GM18867 (cell line): ENCODE results near the gene DNAJC5G.
"Not testable (repeated sequence)": the region's sequence is repeated elsewhere in the genome, so short reads cannot be mapped to it uniquely, and the experiment has no call there.

Experiments
- ATAC-seq: cut with Tn5 transposase; IDR thresholded peaks from one replicate; pipeline ENCODE4 v1.9.1; 2021; ENCODE audit warnings: mild to moderate bottlenecking, moderate library complexity; ENCODE audit not compliant: unreplicated experiment

Gene DNAJC5G

GRCh38 chr2:27272537-27273522 is 2.4 kb upstream of the DNAJC5G start:
- ATAC-seq = not testable (repeated sequence)

GRCh38 chr2:27278010-27278409 is 2.8 kb downstream of the DNAJC5G start:
- ATAC-seq = no peak

GRCh38 chr2:27280826-27281225 is 5.6 kb downstream of the DNAJC5G start:
- ATAC-seq = no peak

GRCh38 chr2:27281442-27281841 is 6.2 kb downstream of the DNAJC5G start:
- no peak for ATAC-seq

- no peak for ATAC-seq
Measured at GRCh38 chr2:27281855-27282559, 6.8 kb downstream of the DNAJC5G start, which contains the start of gene TRIM54. TRIM54 (plus strand) TSS chr2:27282429; CDS start chr2:27282732, 303 bp downstream.

- ATAC-seq = no peak
Measured at GRCh38 chr2:27282892-27283291, 7.7 kb downstream of the DNAJC5G start.

- ATAC-seq = no peak
Measured at GRCh38 chr2:27284996-27285395, 9.8 kb downstream of the DNAJC5G start.

GRCh38 chr2:27285481-27285880 is 10.2 kb downstream of the DNAJC5G start:
- ATAC-seq = no peak

- no peak for ATAC-seq
Measured at GRCh38 chr2:27288610-27289009, 13.4 kb downstream of the DNAJC5G start.

GRCh38 chr2:27290549-27290948 is 15.3 kb downstream of the DNAJC5G start:
- no peak for ATAC-seq

GRCh38 chr2:27291865-27292264 is 16.6 kb downstream of the DNAJC5G start:
- ATAC-seq = no peak

- ATAC-seq = no peak
Measured at GRCh38 chr2:27294928-27295327, 19.7 kb downstream of the DNAJC5G start.

GRCh38 chr2:27296481-27296880 is 21.2 kb downstream of the DNAJC5G start:
- ATAC-seq = no peak

GRCh38 chr2:27297195-27297594 is 22.0 kb downstream of the DNAJC5G start:
- ATAC-seq = no peak

GRCh38 chr2:27298391-27299080 is 23.3 kb downstream of the DNAJC5G start:
- no peak for ATAC-seq

- not testable (repeated sequence) for ATAC-seq
Measured at GRCh38 chr2:27300606-27301005, 25.4 kb downstream of the DNAJC5G start.

GRCh38 chr2:27303093-27304025 is 28.1 kb downstream of the DNAJC5G start:
- no peak for ATAC-seq

- no peak for ATAC-seq
Measured at GRCh38 chr2:27304488-27305240, 29.4 kb downstream of the DNAJC5G start.

GRCh38 chr2:27305516-27305915 is 30.3 kb downstream of the DNAJC5G start:
- ATAC-seq = no peak
